Calu3 (cell line): ENCODE data around the gene TEAD4. TPM values are rescaled to one million over a fixed set of nuclear protein-coding genes. Genes with fewer than 3 reads are reported as not detected.

Experiments
- BruUV-seq: library from RNA; stranded (reverse); fragments of 400-500 nt; replicated peaks from 2 replicates; lab custom pipeline; 2021; lab: Mats Ljungman, UMichigan
- CTCF ChIA-PET: fragments of 300-600 bp; sonication (Branson Sonifier 250); formaldehyde crosslinking; loops from one replicate; lab custom pipeline; 2022; ENCODE audit warnings: antibody characterized with exemption; lab: Charles Lee
- DNase-seq: peaks from one replicate; pipeline ENCODE4 v3.0.0; 2022
- H3K27ac Mint-ChIP-seq: one replicate; pipeline ENCODE4 v1.8.0; 2022; ENCODE audit warnings: mixed read lengths; ENCODE audit not compliant: unreplicated experiment
- H3K27me3 Mint-ChIP-seq: one replicate; pipeline ENCODE4 v1.8.0; 2022; ENCODE audit warnings: mixed read lengths; ENCODE audit not compliant: unreplicated experiment
- H3K36me3 Mint-ChIP-seq: one replicate; pipeline ENCODE4 v1.8.0; 2022; ENCODE audit warnings: mild to moderate bottlenecking, moderate library complexity, mixed read lengths; ENCODE audit not compliant: insufficient read depth, unreplicated experiment
- H3K4me1 Mint-ChIP-seq: one replicate; pipeline ENCODE4 v1.8.0; 2022; ENCODE audit warnings: mild to moderate bottlenecking, low read depth, mixed read lengths; ENCODE audit not compliant: unreplicated experiment
- H3K4me3 Mint-ChIP-seq: one replicate; pipeline ENCODE4 v1.8.0; 2022; ENCODE audit warnings: mild to moderate bottlenecking, low read depth, moderate library complexity, mixed read lengths; ENCODE audit not compliant: unreplicated experiment
- H3K9me3 Mint-ChIP-seq: one replicate; pipeline ENCODE4 v1.8.0; 2022; ENCODE audit warnings: low read depth, mixed read lengths; ENCODE audit not compliant: unreplicated experiment
- intact Hi-C: fragments of 100-400 bp; cut with micrococcal nuclease; formaldehyde crosslinking; loops from one replicate; pipeline ENCODE4 v1.10.0; 2022; ENCODE audit not compliant: unreplicated experiment
- total RNA-seq: library from RNA; stranded (reverse); gene quantifications from 2 replicates; pipeline ENCODE4 v1.2.3, GENCODE V29; 2022
- TF ChIP-seq, protein P1 (sequence below): fragments of 200-600 bp; IDR thresholded peaks from one replicate; pipeline ENCODE4 v1.8.0; 2022; ENCODE audit warnings: antibody characterized with exemption; ENCODE audit not compliant: unreplicated experiment

TEAD4 gene
- total RNA-seq, 1 experiment from 2014 or later: 33.0 TPM

DNA sequence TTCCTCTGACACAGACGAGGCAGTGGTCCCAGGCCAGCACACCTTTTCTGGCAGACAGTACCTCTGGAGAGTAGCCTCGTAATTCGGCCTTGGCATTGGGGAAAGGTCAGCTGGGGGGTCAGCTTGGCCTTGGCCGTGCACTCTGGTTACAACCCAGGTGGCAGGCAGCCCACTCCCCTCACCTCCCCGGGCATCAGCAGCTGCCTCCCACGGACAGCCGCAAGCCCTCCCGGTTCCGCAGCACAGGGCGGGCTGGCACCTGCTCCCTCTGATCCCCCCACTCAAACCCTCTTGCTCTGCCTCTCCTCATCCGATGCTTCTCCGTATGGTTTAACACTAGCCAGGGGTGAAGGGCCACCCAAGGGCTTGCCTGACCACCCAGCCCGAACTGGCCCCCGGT, 50.6 kb downstream of the TEAD4 start:
- CTCF ChIA-PET: no interaction called here
- H3K36me3 Mint-ChIP-seq: peaks cover 14% of the 10 kb centered on the region
- TF ChIP-seq, protein P1, sequence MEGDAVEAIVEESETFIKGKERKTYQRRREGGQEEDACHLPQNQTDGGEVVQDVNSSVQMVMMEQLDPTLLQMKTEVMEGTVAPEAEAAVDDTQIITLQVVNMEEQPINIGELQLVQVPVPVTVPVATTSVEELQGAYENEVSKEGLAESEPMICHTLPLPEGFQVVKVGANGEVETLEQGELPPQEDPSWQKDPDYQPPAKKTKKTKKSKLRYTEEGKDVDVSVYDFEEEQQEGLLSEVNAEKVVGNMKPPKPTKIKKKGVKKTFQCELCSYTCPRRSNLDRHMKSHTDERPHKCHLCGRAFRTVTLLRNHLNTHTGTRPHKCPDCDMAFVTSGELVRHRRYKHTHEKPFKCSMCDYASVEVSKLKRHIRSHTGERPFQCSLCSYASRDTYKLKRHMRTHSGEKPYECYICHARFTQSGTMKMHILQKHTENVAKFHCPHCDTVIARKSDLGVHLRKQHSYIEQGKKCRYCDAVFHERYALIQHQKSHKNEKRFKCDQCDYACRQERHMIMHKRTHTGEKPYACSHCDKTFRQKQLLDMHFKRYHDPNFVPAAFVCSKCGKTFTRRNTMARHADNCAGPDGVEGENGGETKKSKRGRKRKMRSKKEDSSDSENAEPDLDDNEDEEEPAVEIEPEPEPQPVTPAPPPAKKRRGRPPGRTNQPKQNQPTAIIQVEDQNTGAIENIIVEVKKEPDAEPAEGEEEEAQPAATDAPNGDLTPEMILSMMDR: no peak

DNA sequence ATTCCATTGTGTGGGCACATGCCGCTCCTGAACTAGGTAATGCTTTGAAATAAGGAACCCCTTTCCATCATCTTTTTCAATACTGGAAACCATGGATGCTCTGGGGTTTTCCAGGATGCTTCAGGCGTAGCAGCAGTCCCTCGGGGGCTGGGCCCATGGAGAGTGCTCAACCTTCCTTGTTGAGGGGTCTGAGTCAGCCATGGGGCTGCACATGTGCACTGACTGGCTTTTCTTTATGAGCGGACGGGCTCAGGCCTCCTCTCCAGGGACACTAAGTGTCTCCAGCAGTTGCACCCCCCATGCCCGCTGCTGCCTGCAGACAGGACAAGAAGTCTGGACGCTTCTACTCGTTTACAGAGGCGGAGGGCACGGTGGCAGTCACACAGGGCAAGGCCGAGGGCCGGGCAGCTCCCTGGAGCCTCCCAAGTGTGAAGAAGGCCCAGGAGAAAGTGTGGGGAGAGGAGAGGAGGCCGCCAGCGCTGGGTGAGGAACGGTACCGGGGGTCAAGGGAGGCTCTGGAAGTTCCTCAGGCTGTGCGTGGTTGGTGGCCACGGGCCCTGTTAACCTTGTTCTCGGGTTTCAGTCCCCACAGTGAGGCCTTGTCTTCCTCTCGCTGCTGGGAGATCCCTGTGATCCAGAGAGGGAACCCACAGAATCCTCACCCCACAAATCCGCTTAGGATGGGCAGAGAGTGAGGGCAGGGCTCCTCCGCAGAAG, 51.2 kb downstream of the TEAD4 start:
- CTCF ChIA-PET: no interaction called here
- intact Hi-C loops: no loop called here
- TF ChIP-seq, protein P1: no peak
- BruUV-seq: no TSS peak
- Mint-ChIP-seq H3K27me3 (no peaks in the 10 kb centered on the region), H3K4me1 (no peaks in the 10 kb centered on the region), H3K4me3 (no peak overlapping the region), H3K36me3 (peaks cover 11% of the 10 kb centered on the region), H3K9me3 (no peaks in the 10 kb centered on the region), H3K27ac (no peak overlapping the region)
- DNase-seq: no peak

More for the DNA sequence above, 50.6 kb downstream of the TEAD4 start:
- intact Hi-C loops: no loop called here
- no peak overlapping the region for H3K27ac Mint-ChIP-seq
- H3K9me3 Mint-ChIP-seq: no peaks in the 10 kb centered on the region
- no TSS peak for BruUV-seq
- no peak overlapping the region for H3K4me3 Mint-ChIP-seq
- no peaks in the 10 kb centered on the region for H3K4me1 Mint-ChIP-seq
- DNase-seq: no peak
- no peaks in the 10 kb centered on the region for H3K27me3 Mint-ChIP-seq

DNA sequence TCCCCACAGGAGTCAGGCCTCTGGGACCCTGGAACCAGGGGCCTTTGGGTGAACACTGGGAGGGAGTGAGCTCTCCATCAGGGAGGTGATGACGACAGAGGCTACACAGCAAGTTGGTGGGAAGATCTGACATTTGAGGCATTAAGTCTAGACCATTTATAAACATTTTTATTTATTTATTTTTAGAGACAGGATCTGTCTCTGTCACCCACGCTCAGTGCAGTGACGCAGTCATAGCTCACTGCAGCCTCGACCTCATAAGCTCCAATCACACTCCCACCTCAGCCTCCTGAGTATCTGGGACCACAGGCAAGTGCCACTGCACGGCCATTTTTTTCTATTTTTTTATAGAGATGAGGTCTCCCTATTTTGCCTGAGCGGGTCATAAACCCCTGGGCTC, 53.6 kb downstream of the TEAD4 start:
- BruUV-seq: no TSS peak
- no peak overlapping the region for H3K4me3 Mint-ChIP-seq

DNA sequence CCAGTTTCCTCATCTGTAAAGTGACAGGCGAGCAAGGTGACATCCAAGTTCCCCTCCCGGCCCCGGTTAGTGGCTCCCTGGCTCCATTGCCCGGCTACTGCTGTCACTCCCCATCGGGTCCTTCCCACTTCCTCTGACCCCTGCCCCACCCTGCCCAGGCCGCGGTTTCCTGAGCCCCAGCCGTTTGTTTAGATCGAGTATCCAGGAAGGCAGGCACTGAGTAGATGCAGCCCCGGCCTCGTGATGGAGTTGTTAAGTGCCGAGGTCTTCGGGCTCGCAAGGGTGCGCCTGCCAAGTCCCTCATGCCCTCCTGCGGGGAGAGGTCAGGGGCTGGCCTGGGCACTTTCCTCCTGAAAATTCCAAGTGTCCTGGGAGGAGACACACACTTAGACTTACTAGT, 55.4 kb downstream of the TEAD4 start:
- TF ChIP-seq, protein P1: no peak
- intact Hi-C loops: no loop called here
- CTCF ChIA-PET: no interaction called here
- Mint-ChIP-seq H3K27ac (no peak overlapping the region), H3K4me3 (no peak overlapping the region), H3K36me3 (peaks cover 11% of the 10 kb centered on the region), H3K9me3 (no peaks in the 10 kb centered on the region), H3K4me1 (no peaks in the 10 kb centered on the region), H3K27me3 (no peaks in the 10 kb centered on the region)
- DNase-seq: no peak
- no TSS peak for BruUV-seq

More for the DNA sequence above, 53.6 kb downstream of the TEAD4 start:
- no peak for DNase-seq
- TF ChIP-seq, protein P1: no peak
- H3K36me3 Mint-ChIP-seq: peaks cover 11% of the 10 kb centered on the region
- intact Hi-C loops: no loop called here
- no peaks in the 10 kb centered on the region for H3K9me3 Mint-ChIP-seq
- H3K27me3 Mint-ChIP-seq: no peaks in the 10 kb centered on the region
- H3K4me1 Mint-ChIP-seq: no peaks in the 10 kb centered on the region
- H3K27ac Mint-ChIP-seq: no peak overlapping the region
- CTCF ChIA-PET: no interaction called here
